Lower leg skin (tissue), 3 donors: ENCODE data around the gene NBAS.

Experiments
- CTCF ChIP-seq, 3 donors: fragments of 450-650 bp; IDR thresholded peaks; one replicate each; pipeline ENCODE4 v1.5.1; 2016; ENCODE audit warnings: antibody characterized with exemption in 3 of 3, mild to moderate bottlenecking in 3 of 3, moderate library complexity in 2 of 3
- POLR2A ChIP-seq, 2 donors: fragments of 450-650 bp; IDR thresholded peaks; one replicate each; pipeline ENCODE4 v1.6.1; 2016 to 2017; ENCODE audit warnings: antibody characterized with exemption in 2 of 2, mild to moderate bottlenecking in 1 of 2, moderate library complexity in 1 of 2

- TF ChIP-seq CTCF (IDR thresholded peaks at IDR 0.05) (no peak), POLR2A (IDR thresholded peaks at IDR 0.05) (no peak)
These were observed 75.2 kb downstream of the NBAS start for GRCh38 chr2:15485949-15486348.
